ENCODE data around the gene SLC30A1.
"Not testable (repeated sequence)": the region's sequence is repeated elsewhere in the genome, so short reads cannot be mapped to it uniquely, and the experiment has no call there.

Gene SLC30A1

DNA sequence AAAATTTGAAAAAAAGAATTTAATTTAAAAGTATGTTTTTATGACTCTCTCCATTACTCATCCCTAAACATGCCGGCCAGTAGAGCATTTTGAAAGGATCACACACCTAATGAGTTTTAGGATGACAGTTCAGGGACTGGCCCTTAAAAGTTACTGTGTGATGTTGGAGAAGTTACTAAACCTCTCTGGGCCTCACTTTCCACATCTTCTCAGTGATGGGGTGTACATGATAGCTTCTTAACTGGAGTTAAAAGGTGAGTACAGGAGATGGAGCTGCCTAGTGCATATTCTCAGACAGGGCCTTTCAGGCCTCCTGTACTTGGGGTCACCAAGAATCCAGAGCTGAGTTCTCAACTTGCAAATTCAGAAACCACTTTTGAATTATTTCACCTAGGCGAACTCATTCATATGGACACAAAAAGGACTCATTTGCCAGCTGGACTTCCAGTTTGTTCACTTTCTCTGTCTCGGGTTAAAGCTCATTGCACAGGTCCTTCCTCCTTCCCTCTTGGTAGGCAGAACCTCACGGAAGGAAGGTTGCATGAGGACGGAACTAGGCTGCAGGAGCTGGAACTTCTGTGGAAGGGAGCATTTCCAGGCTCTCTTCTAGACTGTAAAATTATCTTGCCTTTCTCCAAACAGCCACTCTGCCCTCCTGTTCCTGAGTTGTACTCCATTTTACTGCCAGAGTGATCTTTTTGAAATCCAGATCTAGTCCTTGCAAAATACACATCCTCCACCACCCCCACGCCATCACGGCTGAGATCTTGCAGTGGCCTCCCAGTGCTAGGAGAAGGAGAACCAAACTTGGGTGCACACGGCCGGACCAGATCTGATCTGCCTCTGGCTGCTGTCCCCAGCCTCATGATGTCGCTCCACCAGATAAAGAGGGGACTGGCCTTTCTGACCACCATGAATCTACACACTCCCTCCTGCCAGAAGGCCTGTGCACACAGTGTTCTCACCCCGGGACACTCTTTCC lies 4.3 kb upstream of the SLC30A1 start:
- DNase-seq, result no peak

DNA sequence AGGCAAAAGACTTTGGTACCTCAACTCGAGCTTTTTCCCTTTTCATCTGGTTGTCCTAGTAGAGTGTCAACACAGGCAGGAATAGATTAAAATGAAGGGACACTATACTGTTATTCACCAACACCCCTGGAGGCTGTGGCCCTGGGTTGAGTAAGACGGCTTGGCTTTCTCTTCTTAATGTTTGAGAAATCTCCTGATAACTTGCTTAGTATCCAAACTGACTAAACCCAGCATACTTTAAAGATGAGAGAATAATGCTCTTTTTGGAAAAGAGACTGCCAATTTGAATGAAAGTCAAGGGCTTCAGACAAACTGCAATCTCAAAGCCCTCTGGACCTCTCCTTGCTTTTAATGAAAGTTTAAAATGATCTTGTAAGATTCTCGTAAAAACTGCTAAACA lies 2.6 kb upstream of the SLC30A1 start:
- DNase-seq, result no peak

GRCh38 chr1:211580303-211580687 lies 1.3 kb upstream of the SLC30A1 start:
- DNase-seq, result no peak

GRCh38 chr1:211579440-211580302 lies 710 bp upstream of the SLC30A1 start:
- peak in 1 of 2 experiments; percentile 88 for DNase-seq

- peak; percentile 34 to 58 for DNase-seq
Measured at GRCh38 chr1:211577819-211578639, 932 bp downstream of the SLC30A1 start.

DNA sequence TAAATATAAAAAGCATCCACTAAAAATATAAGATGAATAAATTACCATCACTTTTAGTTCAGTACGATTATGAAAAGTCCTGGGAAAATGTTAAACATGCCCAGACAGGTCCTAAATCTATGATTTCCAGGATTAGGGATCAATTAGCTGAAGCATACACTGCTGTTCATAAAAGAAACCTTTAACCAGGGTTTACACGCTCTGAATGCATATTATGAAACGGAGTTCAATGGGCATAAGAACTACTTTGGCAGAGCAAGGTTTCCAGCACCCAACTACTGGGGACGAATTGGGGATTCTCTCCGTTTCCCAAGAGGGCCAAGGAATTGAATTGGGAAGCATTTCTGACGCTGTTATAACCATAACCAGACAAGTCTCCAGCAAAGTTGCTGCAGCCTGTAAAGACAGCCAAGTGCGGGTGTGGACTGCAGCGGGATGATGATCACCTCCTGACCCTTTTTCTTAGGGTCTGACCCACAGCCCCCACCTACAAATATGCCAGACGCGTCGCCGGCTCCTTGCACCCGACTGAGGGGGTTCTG lies 1.6 kb downstream of the SLC30A1 start:
- DNase-seq, result no peak

DNA sequence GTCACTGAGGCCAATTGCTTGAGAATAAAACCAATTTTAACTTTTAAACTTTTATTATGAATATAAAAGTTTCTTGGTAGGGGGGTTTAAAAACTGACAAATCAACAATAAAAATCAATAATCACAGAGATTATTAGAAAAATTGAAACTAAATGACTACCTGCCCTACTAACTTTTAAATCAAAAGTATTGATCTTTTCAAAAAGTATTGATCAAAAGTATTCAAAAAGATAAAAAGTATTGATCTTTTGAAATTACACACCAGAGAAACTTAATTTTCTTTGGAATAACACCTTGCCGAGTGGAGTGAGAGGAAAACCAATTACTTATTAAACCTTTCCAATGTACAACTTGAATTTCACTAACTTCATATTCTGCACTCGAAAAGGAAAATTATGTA lies 2.2 kb downstream of the SLC30A1 start:
- DNase-seq, result no peak

DNA sequence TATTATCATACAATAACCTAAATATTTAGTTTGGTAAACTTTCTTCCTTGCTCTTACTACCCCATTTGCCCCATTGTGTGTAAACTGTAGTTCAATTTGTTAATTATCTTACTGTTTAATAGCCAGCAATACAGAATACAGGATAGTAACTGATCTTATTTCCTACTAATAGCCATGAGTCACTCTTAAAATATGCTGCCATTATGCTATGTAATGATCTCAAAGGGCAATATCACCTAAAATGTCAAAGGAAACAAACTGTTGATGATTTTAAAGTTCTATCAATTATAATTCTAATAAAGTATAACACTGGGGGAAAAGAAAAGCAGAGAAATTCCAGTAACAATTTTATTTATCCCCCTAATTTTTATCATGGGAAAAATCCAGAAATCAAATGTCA lies 4.3 kb downstream of the SLC30A1 start:
- DNase-seq, result no peak

GRCh38 chr1:211571998-211572397 lies 7.0 kb downstream of the SLC30A1 start:
- DNase-seq, result no peak

GRCh38 chr1:211570378-211570777 lies 8.6 kb downstream of the SLC30A1 start:
- not testable (repeated sequence) for DNase-seq

DNA sequence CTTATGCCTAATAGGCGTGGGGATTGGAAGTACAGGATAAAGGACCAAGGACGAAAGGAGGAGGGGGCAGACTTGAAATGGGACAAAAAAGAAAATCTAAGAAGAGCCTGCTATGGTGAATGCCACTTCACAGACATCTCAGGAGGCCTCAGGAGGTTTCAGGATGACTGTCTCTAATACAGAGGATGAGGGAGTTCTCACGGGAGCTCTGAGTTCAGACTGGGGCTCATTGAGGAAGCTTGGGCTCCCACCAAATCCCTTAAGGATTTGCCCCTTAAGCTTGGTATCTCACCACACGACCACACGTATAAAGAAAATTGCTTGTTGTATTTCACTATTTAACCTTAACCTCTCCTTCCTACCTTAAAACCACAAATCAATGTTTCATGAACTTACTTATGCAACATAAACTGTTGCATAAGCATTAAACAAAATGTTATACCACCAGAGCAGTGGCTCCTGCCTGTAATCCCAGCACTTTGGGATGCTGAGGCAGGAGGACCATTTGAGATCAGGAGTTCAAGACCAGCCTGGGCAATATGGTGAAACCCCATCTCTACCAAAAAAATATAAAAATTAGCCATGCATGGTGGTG lies 12.4 kb downstream of the SLC30A1 start:
- DNase-seq, result no peak

DNA sequence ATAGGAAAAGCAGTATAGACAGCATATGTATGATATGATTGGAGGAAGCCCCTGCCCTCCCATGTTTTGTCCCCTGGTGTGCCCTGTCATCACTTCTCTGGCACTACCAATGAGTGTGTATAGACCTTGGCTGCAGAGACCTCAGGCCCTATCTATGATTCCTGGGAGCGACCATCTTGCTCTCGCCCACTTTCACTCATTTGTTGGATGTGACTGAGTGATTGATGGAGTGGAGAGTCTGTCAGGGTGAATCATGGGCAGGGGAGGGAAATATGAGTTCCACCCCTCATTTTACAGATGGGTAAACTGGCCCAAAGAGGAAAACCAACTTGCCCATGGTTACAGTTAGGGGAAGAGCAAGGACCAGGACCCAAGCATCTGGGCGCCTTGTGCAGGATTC lies 14.9 kb downstream of the SLC30A1 start:
- no peak for DNase-seq

DNA sequence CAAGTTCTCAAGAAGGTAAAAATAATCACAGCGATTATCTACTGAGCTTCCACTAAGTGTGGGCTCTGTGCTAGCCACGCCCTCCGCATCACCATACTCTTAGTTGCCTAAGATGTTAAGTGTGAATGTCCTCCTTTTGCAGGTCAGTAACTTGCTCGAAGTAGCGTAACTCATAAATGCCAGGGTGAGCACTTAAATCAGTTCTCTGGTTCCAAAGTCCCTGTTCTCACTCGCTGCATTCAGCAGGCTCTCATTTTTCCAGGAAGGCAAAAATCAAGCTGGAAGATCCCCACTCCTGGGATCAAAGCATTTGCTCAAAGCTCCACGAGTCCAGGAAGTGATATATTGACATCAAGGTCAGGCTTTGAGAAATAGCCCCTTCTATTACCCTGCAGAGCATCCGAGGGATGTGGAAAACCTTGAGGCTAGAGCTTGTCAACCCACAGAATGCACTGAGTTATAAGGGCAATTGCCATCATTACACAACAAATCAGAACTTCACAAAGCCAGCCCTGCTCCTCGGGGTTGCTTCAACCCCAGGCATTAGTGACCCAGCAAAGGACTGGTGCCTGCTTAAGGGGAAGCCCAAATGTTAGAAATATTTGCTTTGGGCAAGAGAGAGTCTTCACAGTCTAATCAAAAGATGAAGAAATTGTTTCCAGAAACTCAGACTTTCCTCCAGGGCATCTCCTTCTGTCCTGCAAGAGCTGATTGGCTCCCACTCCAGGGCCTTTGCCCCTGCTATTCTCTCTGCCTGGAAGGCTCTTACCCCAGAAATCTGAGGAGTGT lies 19.5 kb downstream of the SLC30A1 start:
- no peak for DNase-seq

GRCh38 chr1:211557894-211558625 lies 20.9 kb downstream of the SLC30A1 start:
- DNase-seq, result no peak

- DNase-seq, result no peak
Measured at GRCh38 chr1:211553549-211553948, 25.4 kb downstream of the SLC30A1 start.

GRCh38 chr1:211551638-211552460 lies 27.1 kb downstream of the SLC30A1 start:
- no peak for DNase-seq

GRCh38 chr1:211549092-211549711 lies 29.8 kb downstream of the SLC30A1 start:
- DNase-seq, result no peak

DNA sequence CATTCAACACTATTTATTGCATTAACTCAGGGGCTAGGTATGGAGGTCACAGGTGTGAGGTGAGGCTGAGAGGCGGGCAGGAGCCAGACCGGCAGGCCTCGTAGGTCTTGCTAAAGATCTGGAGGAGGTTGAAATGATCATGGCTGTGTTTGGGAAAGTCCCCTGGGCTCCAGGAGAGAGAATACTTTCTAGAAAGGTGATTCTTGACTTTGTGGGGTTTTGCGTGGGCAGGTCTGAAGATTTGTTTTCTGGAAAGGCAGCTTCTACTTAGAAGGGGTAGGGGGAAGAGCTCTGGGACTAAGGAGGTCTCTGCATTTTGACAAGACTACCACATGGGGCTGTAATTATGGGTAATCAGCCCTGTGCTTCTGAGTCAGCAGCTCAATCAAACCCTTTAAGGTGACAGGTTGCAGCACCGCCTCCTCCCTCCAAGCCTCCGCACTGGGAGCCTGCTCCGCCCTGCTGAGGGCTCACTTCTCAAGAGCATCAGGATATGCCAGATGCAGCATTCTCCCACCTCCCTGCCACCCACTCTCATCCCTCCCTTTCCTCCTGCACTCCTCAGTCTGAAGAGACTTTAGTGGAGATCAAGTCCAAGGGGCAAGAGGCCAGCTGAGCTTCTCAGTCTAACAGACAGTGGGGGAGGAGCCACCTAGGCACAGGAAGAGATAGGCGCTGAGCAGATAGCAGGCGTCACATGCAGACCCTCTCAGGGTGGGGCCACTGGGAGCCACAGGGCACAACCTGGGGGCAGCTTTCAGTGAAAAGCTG lies 30.5 kb downstream of the SLC30A1 start:
- no peak for DNase-seq
